Fibroblast of gingiva (primary cell): ENCODE measurements around the gene PIM1.
"Not testable (repeated sequence)": the region's sequence is repeated elsewhere in the genome, so short reads cannot be mapped to it uniquely, and the experiment has no call there.

Experiments used
- DNase-seq: peaks from one replicate; pipeline ENCODE4 v3.0.0-alpha.2; 2011; ENCODE audit warnings: low read depth

The PIM1 gene

DNA sequence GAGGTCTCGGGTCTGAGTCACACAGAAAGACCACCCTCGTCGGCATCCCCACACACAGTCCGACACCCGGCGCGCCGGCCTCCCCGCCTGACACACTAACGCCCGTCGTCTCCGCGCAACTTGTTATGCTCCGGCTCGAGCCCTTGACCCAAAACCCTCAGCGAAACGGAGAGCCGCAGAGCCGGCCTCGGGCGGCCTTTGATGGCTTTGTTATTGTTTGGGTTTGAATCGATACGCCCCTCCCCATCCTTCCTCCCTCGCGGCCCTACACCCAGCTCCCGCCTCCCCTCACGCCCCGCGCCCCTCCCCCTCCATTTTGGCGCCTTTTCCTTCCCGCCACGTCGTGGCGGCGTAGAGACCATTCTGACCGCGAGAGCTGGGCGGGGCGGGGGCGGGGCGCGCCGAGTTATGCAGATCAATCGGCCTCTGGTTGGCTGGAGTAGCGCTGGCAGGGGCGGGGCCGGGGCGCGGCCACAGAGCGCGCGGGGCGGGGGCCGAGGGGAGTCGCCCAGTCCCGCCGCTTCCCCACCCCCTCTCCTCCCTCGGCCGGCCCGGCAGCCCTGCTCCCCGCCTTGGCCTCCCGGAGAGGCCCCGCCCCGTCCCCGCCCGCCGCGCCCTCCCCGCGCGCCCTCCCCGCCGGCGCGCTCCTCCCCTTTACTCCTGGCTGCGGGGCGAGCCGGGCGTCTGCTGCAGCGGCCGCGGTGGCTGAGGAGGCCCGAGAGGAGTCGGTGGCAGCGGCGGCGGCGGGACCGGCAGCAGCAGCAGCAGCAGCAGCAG, at the start of gene PIM1:
Gene PIM1, plus strand, starts transcription at position 657 of the 777 bp plus-strand sequence. CDS start 424 bp downstream, outside the sequence.
- DNase-seq, result peak; percentile 99

DNA sequence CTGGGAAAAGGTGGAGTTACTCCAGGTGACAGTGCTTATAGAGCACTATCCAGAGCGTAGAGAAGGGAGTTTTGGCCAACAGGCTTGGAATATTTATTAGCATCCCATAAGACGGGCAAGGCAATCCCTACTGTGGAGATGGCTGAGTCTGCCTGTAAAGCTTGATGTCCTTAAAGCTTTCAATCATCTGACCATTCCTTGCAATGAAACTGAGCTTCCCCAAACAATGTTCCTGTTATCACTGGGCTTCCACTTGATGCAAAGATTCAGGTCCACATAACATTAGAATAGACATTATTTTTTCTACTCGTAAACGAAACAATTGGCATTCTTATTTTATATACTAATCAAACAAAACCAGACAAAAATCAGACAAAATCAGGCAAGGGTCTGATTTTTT, 48.4 kb upstream of the PIM1 start:
- no peak for DNase-seq

DNA sequence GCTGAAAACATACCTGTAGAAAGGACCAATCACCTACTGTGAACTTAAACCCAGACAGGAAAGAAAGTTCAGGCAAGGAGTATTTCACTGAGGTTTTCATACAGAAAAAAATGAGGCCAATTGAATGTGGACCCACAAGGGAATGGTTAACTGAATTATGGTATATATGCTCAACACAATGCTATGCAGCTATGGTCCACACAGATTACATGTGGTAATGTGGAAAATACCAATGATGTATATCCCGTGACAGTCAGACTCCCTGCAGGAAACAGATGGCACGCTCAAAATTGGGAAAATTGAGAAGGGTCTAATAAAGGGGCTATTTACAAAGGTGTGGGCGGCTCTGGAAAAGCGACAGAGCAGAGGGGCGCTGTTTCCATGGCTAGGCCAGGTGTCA, 47.1 kb upstream of the PIM1 start:
- DNase-seq, result no peak

DNA sequence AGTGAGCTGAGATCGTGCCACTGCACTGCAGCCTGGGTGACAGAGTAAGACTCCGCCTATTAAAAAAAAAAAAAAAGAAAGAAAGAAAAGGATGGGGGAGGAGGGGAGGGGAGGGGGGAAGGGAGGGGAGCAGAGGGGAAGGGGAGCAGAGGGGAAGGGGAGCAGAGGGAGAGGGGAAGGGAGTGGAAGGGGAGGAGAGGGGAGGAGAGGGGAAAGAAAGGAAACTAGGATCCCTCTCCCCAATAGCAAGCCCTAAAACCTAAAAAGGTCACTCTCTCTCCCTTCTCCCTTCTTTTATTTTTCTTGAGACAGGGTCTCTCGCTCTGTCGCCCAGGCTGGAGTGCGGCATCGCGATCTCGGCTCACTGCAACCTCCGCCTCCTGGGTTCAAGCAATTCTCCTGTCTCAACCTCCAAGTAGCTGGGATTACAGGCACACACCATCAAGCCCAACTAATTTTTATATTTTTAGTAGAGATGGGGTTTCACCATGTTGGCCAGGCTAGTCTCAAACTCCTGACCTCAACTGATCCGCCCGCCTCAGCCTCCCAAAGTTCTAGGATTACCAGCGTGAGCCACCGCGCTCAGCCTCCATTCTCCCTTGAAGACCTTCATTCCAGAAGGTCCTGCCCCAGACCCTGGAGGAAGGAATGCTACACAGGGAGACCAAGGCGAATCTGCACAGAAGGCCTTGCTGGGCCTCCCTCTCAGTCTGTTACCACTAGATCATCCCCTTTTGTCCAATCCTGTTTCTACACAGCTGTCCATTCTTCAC, 45.8 kb upstream of the PIM1 start:
- no peak for DNase-seq

DNA sequence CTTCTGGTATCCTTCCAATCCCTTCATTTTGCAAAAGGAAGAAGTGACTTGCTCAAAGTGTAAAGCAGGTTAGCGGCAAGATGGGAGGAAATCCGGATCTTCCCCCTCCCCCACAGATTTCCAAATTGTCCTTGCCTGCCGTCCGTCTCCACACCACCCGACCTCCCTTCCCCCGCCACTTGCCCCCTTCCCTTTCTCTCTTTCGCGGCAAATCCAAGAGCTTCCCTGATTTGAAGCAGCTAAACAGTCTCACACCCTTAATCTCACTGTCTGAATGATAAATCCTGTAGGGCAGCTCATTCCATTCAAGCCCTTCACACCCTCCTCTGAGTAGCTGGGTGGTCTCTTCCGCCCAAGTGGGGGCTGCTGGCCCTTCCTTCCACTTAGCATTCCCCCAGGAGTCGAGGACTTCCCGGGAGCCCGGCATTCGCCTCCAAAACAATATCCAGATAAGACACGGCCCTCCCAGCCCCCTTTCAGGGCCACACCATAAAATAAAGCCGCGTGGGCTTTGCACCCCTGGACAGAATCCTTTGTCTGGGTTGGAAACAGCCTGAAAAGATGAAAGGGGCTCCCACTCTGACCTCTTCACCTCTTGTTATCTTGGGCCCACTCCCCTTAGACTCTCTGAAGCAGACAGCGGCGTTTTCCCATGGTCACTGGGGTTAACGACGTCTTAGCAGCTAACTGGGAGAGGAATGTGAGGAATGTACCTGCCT, 44.0 kb upstream of the PIM1 start:
- DNase-seq, result no peak

DNA sequence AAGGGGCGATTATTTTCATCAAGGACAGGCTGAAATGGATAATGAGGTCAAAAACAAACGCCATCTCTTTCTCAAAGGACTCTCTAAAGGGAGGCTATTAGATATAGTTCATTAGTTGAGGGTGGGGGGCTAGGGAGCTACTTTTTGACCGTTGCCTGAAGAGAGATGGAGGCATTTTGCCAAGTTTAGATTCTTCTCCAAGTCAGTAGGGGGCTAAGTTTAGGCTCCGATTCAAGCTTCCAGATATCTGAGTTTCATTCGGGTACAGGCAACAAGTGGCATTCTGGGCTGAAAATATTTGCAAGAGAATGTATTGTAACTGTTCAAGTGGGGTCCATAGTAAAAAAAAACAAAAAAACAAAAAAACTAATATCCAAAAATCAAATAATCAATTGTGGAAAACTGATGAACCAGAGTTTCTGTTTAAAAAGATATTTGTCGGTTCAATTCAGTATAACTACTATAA, 43.4 kb upstream of the PIM1 start:
- no peak for DNase-seq

DNA sequence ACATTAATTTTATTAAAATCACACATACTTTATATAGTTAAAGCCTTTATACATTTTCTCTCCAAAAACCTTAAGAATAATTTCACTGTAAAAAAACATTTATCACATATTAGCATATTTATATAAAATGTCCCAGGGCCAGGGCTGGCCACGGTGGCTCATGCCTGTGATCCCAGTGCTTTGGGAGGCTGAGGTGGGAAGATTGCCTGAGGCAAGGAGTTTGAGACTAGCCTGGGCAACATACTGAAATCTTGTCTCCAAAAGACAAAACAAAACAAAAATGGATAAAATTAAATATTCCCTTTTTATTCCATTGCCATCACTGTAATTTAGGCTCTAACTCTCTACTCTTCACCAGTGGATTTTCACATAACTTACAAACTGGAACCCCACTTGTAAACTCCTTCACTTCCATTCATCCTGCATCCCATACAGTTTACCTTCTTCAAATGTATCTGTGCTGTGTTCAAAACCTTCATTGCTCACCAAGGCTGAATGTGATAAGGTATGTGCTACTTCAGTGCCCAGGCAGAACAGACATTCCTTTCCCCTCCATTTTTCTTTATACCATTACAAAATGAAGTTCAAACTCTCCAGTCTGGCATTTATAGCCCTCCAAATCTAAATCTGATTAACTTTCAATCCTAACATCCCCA, 42.9 kb upstream of the PIM1 start:
- DNase-seq, result no peak

DNA sequence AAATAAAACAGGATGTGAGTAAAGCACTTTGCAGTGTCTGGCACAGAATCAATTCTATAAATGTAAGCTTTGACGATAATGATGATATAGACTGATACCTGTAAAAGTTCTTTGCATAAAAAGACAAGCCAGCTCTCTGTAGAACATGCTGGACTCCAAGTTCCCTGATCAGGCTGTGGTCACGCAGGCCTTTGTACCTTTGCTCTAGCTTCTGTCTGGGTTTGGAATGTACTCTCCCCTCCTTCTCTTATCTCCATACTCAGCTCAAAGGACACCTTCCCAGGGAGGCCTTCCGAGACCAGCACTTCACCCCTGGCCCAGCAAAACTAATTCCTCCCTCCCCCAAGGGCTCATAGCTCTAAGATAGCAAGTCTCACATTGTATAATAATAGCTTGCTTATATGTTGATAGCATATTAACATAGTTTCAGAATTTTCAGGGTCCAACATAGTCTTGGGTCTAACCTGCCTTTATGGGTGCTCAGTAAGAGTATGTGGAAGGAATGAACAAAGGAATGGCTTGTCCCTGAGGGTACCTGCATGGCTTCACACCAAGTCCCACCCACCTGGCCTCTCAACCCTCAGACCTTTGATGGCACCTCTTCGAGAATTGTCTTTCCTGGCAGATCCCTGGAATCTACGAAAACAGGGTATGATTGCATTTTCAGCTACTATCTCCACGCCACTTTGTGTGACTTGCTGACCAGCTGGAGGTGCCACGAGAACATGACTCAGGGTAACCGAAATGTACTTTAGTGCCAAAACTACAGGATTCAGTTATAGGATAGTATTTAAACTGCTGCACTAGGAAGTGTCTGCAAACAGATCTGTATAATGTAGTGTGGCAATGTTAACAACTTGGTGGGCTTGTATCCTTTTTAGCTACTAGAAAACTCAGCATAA, 41.7 kb upstream of the PIM1 start:
- peak; percentile 73 for DNase-seq

DNA sequence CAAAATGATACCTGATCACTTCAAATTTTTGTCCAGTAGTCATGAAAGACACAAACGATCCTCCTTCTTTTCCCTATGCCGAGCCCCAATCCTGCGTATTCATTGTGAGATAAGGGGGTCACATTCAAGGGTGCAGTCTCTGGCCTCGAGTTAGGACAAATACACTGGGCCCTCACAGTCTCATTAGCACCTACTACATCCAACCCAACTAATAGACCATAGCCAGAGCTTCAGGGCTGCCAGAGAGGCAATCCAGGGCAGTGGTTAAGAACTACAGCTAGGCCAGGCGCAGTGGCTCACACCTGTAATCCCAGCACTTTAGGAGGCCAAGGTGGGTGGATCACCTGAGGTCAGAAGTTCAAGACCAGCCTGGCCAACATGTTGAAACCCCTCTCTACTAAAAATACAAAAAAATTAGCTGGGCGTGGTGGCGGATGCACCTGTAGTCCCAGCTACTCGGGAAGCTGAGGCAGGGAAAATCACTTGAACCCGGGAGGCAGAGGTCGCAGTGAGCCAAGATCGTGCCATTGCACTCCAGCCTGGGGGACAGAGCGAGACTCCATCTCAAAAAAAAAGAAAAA, 41.0 kb upstream of the PIM1 start:
- DNase-seq, result not testable (repeated sequence)

DNA sequence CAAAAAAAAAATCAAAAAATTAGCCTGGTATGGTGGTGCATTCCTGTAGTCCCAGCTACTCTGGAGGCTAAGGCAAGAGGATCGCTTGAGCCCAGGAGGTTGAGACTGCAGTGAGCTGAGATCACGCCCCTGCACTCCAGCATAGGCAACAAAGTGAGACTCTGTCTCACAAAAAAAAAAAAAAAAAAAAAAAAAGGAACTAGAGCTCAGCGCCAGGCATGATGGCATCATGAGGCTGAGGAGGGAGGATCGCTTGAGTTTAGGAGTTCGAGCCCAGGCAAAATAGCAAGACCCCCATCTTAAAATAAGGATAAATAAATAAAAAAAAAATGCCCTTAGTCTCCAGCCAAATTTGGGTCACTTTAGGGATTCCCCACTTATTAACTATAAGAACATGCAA, 40.4 kb upstream of the PIM1 start:
- DNase-seq, result no peak

DNA sequence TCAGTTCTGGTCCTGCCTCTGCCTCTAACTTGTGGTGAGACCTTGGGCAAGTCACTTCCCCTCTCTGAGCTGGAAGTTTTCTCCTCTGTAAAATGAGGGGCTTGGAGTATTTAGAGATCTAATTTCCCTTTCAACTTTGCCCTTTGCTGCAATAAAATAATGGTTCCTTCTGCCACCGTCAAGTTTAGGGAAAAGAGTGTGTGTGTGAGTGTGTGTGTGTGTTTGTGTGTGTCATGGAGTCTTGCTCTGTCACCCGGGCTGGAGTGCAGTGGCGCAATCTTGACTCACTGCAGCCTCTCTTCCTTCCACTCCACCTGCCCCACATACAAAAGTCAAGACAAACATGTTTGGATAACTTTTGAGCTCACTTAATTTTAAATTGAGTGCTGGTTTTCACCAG, 39.2 kb upstream of the PIM1 start:
- DNase-seq, result peak; percentile 60

DNA sequence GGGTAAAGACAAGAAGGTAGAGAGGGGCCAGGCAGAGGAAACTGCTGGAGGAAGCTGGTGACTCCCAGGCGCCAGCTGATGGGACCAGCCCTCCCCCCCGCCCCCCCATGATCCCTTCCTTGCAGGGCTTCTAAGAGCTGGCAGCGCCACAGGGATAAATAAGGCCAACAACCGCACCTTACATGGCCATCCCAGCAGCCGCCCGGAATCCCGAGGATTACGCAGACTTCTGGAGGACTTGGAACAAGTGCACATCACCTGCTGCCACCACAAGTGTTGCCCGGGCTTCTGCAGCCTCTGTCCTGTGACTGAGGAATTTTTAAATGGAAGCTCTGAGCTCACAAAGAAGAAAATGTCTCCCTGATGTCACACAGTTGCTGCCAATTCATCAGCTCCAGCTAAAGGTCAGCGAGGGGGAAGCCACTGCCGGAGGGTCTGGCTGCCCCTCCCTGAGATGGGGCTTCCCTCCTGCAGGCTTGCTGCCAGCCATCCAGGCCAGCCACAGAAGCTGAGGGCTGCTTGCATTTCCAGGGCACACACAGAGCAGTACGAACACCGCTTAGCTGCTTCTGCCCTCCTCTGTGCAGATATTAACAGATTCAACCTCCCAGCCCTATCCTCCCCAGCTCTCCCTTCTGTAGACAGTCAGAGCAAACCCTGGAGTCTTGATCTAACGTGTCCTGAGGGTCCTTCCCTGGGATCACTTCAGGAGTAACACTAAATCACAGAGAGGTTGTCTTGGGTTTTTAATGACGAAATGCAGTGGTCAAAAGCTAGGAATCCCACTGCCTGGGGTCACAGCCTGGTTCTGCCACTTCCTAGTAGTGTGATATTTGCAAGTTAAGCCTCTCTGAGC, 38.6 kb upstream of the PIM1 start:
- DNase-seq, result no peak

DNA sequence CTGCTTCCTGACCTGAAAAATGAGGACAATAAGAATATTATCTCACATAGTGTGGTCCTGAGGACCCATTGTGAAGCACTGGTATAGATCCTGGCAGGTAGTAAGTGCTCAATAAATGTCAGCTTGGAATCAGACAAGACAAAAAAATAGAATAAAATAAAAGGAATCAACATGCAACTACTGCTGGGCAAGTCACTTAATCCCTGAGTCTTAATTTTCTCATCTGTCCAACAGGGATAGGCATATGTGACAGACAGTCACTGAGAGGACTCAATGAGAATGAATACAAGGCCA, 38.0 kb upstream of the PIM1 start:
- no peak for DNase-seq

DNA sequence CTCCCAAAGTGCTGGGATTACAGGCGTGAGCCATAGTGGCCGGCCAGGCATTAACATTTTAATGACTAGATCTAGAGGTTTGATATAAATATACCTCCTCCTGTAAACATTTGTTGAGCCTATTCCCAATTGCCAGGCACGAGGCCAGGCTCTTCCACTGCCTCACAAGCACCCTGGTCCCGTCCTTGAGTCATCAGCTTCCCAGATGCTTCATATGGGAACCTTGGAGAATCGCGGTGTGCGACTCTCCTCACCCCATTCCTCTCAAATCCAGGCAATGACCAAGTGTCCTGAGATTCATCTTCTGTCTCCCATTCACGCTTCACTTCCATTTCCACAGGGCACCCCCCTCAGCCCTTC, 35.9 kb upstream of the PIM1 start:
- DNase-seq, result peak; percentile 69

DNA sequence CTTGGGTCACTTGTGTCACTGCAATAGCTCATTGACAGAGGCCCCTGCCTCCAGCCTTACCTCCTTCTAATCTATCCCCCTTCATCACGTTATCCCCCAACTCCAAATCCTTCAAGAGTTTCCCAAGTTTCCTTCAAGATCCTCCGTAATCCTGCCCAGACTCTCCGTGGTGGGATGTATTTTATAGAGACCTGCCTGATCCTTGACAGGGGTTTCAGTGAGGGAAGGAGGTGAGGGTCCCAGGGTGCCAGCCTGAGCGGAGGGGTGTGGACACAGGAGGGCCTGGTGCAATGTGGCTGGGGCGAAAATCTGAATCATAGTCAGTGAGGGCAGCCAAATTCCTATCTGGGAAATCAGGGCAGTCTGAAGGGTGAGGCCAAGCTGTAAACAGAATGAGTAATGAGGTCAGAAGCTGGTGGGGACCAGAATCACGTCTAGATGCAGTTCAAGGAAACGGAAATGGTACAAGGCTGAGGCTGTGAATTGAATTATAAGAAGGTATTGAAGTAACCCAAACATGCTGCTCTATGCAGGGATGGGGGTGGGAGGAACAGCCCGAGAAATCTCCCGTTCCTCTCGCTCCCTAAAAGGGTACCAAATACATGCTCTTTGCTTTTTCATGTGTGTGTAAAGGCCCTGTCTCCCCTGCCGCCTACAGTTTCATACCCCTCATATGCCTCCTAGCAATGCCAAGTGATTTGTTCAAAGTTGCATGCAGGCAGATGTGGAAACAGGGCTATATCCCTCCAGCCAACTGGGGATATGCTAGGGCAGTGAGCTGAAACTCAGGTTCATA, 35.4 kb upstream of the PIM1 start:
- peak; percentile 92 for DNase-seq

DNA sequence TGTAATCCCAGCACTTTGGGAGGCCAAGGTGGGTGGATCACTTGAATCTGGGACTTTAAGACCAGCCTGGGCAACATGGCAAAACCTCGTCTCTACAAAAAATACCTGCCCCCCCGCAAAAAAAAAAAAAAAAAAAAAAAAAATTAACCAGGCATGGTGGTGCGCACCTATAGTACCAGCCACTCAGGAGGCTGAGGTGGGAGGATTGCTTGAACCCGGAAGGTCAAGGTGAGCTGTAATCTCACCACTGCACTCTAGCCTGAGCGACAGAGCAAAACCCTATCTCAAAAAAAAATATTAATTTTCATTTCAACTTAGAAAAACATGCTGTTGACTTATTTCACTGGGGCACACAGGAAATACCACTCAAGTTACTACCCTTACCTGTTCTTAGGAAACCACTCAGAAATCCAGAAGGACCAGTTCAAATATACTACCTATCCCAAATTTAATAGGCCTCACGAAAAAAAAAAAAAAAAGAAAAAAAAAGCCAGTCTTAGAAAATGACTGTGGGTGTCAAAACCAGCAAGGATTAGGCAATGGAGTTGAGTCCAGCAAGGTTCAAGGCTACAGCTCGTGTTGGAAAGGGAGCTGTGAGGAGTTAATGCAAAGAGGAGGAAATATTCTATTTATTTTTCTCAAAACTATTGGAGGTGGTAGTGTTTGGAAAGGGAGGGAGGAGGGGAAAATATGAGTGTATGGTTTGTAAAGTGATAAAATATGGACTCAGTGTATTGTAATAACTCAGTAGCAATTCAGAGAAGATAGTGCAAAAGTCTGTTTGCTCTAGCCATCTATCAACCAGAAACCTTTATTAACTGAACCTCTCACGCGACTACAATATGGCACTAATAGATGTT, 33.9 kb upstream of the PIM1 start:
- DNase-seq, result no peak

DNA sequence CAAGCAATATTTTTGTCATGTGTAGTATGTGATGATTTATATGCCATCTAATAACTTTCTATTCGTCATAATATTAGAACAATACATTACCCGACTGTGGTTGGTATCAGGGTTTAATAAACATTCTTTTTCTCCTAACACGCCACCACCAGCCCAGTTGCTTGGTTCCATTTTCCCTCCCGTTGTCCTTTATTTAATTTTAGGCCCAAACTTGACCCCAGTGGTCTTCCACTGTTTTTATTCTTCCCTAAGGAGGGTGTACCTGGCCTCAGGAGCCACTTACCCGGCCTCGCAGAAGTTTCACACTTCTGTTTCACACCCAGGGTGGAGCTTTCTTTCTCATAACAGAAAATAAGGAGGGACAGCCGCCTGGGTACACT, 33.1 kb upstream of the PIM1 start:
- DNase-seq, result no peak
